8988T (cell line): ENCODE measurements around the gene TLR10.
"Not testable (repeated sequence)": the region's sequence is repeated elsewhere in the genome, so short reads cannot be mapped to it uniquely, and the experiment has no call there.

ENCODE experiments used
- DNase-seq: peaks from one replicate; pipeline ENCODE4 v3.0.0; 2011

The TLR10 gene, protein sequence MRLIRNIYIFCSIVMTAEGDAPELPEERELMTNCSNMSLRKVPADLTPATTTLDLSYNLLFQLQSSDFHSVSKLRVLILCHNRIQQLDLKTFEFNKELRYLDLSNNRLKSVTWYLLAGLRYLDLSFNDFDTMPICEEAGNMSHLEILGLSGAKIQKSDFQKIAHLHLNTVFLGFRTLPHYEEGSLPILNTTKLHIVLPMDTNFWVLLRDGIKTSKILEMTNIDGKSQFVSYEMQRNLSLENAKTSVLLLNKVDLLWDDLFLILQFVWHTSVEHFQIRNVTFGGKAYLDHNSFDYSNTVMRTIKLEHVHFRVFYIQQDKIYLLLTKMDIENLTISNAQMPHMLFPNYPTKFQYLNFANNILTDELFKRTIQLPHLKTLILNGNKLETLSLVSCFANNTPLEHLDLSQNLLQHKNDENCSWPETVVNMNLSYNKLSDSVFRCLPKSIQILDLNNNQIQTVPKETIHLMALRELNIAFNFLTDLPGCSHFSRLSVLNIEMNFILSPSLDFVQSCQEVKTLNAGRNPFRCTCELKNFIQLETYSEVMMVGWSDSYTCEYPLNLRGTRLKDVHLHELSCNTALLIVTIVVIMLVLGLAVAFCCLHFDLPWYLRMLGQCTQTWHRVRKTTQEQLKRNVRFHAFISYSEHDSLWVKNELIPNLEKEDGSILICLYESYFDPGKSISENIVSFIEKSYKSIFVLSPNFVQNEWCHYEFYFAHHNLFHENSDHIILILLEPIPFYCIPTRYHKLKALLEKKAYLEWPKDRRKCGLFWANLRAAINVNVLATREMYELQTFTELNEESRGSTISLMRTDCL

DNA sequence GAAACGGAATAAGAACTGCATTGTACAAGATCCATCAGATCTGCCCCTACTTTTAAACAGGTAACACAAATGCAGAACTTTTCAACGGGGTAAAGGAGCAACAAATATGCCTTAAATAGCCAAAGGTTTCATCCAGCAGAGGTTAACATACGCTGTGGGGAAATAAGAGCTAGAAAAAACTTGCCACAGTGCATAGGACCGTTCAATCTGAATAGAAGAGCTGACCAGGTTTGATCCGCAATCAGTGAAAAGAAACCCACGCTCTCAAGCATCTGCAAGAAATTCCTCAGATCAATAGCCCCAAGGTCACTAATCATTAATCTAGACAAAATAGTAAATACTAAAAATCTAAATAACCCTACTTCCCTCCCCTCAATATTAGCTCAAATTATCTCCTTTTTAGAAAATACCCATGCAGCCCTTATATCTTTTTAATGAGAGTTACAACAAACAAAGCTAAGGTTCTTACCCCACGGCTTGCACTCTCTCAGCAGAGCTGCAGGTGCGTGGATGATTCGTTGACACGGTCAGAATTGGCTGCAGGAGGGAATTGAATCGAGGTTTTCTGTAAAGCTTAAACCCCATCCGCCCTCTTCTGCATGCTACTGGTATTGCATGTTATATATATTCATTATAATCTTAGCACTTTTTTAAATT, at the start of gene TLR10:
TSS of gene TLR10 (minus strand) at position 539 of the 657 bp plus-strand sequence. CDS start 7,400 bp downstream, outside the sequence.
- DNase-seq = no peak

DNA sequence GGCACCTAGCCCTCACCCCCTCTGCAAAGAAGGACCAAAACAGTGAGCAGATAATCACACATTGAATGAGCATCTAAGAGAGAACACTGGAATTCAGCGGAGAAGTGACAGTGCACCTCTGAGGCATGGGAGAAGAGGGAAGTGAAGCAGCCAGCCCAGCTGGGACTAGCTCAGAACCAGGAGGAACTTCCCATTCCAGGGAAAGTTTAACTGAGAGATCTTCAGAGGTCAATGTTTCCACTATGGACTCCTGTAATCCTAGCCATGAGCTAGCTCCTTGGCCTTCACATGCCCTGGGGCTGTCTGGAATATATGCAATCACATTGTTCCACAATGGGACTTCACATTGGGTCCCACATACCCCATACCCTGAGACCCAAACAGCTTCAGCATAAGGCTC, 49.4 kb upstream of the TLR10 start:
- no peak for DNase-seq

DNA sequence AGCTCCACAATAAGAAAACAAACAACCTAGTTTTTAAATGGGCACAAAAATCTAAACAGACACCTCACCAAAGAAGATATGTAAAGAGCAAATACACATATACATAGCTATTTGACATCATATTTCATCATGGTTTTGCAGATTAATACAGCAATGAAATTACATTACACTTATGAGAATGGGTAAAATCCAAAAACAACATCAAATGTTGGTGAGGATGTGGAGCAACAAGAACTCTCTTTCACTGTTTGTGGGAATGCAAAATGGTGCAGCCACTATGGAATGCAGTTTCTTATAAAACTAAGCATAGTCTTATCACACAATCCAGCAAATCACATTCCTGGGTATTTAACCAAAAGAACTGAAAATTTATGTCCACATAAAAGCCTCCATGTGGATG, 48.9 kb upstream of the TLR10 start:
- DNase-seq = no peak

DNA sequence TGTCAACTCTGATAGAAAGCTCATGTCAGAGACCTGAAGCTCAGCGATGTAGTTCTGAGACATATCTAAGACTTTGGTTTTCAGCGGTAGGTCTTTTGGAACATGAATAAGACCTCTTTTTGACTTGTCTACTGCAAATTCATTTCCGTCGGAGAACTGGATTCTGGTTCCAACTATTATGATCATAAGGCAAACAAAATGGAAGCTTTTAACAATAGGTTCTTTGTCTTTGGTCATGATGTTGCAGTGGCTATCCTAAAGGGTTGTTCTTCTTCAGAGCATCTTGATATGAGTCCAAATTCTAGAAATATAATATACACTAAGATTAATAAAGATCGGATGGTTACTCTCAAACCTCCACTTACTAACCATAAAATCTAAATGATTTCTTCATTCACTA, 46.4 kb upstream of the TLR10 start:
- DNase-seq = no peak

DNA sequence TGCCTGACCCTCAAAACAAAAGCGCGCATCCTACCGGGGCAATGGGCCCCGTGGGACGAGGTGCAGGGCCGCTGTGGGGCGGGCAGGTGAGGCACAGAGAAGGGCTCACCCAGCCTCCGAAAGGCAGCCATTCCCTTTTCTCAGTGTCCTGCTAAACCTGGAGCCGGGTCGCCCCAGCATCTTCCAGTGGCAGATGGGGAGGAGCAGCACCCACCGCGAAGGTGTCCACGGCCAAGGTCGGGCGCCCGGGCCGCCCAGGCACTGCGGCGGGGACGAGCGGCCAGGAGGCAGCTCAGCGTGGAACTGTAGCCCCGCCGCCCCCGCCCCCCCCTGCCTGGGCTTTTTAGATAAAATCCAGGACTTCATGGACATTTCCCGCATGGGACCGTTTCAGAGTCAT, 41.0 kb upstream of the TLR10 start:
- DNase-seq = no peak

DNA sequence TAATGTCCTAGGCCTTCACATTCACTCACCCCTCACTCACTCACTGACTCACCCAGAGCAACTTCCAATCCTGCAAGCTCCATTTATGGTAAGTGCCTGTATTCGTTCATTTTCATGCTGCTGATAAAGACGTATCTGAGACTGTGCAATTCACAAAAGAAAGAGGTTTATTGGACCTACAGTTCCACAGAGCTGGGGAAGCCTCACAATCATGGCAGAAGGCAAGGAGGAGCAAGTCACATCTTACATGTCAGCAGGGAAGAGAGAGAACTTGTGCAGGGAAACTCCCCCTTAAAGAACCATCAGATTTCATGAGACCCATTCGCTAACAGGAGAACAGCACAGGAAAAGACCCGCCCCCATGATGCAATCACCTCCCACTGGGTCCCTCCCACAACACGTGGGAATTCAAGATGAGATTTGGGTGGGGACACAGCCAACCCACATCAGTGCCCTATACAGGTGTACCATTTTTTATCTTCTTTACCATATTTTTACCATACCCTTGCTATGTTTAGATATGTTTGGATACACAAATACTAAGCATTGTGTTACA, 40.0 kb upstream of the TLR10 start:
- DNase-seq = no peak

DNA sequence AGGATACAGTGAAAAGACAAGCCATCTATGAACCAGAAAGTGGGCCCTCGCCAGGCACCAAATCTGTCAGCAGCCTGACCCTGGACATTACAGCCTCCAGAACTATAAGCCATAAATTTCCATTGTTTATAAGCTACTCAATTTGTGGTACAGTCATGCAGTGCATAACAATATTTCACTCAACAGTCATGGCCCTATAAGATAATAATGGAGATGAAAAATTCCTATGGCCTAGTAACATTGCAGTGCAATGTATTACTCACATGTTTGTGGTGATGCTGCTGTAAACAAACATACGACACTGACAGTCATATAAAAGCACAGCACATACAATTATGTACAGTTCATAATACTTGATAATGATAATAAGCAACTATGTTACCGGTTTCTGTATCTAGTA, 38.9 kb upstream of the TLR10 start:
- DNase-seq = no peak

DNA sequence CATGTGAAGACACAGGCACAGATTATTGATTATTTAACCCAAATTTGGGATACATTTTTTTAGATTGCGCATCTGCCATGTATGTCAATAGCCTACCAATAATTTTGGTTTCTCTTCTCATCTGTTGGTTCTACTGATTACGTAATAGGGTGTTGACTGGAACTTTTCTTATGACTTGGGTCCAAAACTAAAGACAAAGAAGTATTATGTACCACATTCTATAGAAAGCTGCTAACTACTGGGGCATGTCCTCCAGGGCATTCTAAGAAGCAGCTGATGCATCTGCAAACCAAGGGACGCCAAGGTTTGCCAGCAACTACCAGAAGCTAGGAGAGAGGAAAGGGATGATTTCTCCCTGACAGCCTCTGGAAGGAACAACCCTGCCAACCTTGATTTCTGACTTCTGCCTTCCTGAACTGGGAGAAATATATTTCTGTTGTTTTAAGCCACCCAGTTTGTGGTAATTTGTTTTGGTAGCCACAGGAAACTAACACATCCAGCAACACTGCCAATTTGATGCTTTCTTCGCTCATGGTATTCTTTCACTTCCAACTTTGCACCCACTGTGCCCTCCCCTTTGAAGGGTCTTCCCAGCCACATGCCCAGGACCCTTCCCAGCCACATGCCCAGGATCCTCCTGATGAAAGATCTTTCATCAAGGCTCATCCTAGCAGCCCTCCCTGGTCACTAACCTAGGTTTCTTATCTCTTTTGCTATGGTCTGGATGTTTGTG, 37.7 kb upstream of the TLR10 start:
- DNase-seq = no peak

DNA sequence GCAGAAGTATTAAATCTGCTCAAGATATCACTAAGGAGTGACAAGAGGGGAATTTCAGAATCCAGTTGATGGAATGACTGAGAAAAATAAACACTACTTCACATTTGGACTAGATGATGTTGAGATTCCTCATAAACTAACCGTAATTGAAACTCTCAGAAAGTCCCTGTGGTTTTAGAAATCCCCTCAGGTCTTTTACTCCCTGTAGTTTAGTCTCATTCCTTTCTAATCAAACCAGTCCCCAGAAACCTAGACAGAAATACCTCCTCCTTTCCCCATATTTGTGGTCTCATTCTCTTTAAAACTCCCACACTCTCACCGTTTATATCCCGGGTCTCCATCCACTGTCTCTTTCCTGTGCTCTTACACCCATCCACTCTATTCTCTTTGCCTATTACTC, 36.8 kb upstream of the TLR10 start:
- DNase-seq = no peak

DNA sequence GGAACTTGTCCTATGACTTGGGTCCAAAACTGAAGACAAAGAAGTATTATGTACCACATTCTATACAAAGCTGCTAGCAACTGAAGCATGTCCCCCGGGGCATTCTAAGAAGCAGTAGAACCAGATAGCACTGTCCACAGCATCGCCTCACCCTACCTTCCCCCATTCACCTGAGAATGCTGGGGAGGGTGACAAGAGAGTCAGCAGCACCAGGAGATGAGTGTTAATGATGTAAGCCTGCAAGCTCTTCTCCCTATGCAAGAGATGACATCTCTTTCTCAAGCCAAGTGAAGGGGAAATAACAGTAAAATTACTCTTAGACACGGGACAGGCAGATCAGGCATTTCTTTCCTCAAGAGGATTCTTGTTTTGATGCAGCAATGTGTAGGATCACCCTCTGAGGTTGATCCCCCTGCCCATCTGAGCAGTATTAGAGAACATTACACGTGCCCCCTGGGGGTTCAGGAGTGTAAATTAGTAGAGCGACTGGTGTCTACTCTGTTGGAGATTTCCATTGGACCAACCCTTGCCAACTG, 35.7 kb upstream of the TLR10 start:
- no peak for DNase-seq

DNA sequence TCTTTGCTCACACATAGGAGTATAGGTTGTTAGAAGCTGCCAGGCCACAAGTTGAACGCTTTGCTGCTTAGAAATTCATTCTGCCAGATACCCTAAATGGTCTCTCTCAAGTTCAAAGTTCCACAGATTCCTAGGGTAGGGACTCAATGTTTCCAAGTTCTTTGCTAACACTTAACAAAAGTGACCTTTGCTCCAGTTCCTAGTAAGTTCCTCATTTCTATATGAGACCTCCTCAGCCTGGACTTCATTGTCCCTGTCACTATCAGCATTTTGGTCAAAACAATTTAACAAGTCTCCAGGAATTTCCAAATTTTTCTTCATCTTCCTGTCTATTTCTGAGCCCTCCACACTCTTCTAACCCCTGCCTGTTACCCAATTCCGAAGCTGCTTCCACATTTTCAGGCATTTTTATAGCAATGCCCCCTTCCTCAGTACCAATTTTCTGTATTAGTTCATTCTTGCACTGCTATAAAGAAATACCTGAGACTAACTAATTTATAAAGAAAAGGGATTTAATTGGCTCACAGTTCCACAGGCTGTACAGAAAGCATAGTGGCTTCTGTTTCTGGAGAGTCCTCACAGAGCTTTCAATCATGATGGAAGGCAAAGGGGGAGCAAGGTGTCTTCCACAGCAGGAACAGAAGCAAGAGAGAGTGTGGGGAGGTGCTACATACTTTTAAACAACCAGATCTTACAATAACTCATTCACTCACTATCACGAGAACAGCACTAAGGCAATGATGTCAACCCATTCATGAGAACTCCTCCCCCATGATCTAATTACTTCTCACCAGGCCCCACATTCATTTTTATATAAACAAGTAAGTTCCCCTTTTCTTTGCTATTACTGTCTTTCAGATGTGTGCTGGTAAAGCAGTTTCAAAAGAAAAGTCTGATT, 33.3 kb upstream of the TLR10 start:
- no peak for DNase-seq

DNA sequence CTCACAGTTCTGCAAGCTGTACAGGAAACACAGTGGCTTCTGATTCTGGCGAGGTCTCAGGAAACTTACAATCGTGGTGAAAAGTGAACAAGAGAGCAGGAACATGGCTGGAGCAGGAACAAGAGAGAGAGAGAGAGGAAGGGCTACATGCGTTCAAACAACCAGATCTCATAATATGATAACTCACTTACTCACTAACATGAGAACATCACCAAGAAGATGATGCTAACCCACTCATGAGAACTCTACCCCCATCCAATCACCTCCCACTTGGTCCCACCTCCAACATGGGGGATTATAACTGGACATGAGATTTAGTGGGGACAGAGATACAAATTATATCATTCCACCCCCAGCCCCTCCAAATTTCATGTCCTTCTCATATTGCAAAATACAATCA, 31.6 kb upstream of the TLR10 start:
- no peak for DNase-seq

DNA sequence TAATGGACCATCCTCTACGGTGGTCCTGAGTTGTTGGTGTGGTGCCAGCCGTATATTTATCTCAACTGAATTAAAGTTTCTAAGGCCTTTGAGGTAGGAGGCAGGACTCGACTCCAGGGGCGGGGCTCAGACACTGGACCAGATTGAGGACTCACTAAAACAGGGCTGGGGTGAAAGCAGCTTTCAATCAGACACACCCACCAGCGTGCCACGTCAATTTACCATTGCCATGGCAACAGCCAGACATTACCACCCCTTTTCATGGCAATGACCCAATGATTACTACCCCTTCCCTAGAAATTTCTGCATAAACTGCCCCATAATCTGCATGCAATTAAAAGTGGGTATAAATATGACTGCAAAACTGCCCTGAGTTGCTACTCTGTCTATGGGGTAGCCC, 28.5 kb upstream of the TLR10 start:
- DNase-seq = no peak

DNA sequence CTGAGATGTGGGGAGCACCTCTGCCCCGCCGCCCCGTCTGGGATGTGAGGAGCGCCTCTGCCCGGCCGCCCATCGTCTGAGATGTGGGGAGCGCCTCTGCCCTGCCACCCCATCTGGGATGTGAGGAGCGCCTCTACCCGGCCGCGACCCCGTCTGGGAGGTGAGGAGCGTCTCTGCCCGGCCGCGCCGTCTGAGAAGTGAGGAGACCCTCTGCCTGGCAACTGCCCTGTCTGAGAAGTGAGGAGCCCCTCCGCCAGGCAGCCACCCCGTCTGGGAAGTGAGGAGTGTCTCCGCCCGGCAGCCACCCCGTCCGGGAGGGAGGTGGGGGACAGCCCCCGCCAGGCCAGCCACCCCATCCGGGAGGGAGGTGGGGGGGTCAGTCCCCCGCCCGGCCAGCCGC, 24.7 kb upstream of the TLR10 start:
- not testable (repeated sequence) for DNase-seq

DNA sequence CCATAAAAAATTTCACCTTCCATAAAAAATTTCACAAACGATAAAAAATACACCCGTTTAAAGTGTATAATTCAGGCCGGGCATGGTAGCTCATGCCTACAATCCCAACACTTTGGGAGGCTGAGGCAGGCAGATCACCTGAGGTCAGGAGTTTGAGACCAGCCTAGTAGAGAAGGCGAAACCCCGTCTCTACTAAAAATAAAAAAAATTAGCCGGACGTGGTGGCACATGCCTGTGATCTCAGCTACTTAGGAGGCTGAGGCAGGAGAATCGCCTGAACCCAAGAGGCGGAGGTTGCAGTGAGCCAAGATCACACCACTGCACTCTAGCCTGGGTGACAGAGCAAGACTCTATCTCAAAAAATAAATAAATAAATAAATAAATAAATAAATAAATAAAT, 23.5 kb upstream of the TLR10 start:
- DNase-seq = not testable (repeated sequence)

DNA sequence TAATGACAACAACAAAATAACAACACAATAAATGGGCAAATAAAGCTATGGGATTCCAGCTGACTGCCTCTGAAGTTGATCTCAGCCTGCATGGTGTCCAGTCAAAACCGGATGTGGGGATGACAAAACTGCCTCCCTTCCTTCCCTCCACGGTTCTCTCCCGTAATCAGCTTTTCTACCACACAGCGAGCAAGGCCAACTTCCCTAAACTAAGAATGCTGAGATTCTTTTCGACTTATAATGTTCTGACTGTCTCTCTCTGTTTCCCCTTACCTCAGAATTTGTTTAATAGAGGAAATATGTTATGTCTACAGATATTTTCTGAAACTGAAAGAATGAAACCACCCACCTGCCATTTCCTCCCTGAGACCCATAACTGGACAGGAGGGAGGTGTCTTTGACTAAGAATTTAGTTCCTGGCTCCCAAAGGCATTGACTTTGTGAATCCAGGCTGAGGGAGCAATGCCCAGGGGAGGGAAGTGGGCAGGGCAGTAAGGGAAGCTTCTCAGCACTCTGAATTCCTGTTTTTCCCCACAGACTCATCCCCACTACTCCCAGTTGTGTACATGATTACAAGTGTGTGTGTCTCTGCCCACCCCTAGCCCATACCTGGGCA, 22.8 kb upstream of the TLR10 start:
- no peak for DNase-seq

DNA sequence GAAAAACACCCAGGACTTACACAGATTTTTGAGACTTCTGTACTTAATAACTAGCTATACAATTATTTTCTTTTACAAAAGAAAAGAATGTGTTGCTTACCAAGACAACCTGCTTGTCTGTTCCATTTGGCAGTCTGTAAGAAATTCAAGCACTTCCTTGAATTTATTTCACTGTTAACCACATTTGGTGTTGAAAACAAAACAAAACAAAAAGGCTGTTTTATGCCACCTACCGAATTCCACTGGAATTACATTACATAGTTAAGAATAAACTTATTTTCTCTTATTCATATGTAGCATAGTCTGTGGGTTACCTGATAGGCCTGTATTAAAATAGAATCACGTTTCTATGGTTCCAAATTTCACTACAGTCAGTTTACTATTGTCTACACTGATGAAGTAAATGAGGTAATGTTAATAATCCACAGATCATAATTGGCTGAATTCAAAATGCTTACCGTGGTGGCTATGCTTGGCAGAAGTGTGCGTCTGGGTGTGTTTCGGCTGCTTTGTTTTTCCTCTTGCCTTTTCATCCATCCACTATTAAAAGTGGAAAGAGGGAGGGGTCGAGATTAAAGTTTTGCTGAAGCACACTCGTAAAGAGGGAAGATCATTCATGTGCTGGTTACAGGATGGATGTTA, 22.0 kb upstream of the TLR10 start, which contains the start of gene TLR1:
TSS of gene TLR1 (minus strand) at position 138 of the 642 bp plus-strand sequence. CDS start 5,960 bp downstream, outside the sequence.
- DNase-seq = no peak

DNA sequence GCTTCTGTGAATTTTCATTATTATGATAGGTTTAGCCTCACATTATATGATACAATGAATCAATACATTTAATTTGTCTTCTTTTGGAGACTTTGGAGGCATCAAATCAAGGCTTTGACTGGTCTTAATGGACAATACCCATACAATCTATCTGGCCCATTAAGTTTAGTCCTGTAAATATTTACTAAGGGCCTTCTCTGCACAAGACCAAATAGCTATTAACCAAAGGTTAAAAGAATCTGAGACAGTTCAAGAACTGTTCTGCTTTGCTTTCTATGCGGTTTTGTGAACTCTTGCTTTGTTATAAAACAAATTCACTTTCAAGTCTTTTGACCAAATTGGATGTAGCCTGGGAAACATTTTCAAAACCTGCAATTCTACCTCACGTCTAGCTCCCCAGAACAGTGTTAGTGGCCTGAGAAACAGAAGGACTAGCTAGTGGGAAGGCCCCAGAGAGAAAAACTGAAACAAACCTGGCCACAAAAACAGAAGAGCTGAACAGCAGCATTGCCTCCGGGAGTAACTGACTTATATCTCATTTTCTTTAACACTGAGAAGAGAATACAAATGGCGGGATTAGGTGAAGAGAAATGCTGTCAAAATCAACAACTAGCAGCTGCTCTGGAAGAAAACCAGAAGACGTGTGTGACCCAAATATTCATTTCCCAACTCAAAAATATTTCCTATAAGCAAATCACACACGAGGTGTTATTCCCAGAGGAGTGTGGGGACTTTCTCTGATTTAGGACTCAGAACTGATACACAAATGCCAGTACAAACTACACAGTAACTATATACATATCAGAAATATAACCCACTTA, 21.3 kb upstream of the TLR10 start:
- no peak for DNase-seq
